Stimulated activated memory B cell treated with anti-CD40 and anti-IgM and Interleukin-4, amounts not matched to agents 10 μg/mL and 1 μg/mL and 100 μg/mL, for 72 hours (primary cell): ENCODE results near the gene KCTD5.

Experiments
- ATAC-seq: fragments of 150-1000 bp; cut with Tn5 transposase; 2 replicates; pipeline ENCODE4 v1.10.0; 2021
- H3K27ac Mint-ChIP-seq: one replicate; pipeline ENCODE4 v1.8.0; 2022; ENCODE audit warnings: mild to moderate bottlenecking, mixed read lengths
- H3K27me3 Mint-ChIP-seq: one replicate; pipeline ENCODE4 v1.8.0; 2022; ENCODE audit warnings: mixed read lengths
- H3K36me3 Mint-ChIP-seq: one replicate; pipeline ENCODE4 v1.8.0; 2022; ENCODE audit warnings: mixed read lengths
- H3K4me1 Mint-ChIP-seq: one replicate; pipeline ENCODE4 v1.8.0; 2022; ENCODE audit warnings: mixed read lengths
- H3K4me3 Mint-ChIP-seq: one replicate; pipeline ENCODE4 v1.8.0; 2022; ENCODE audit warnings: mild to moderate bottlenecking, moderate library complexity, mixed read lengths
- H3K9me3 Mint-ChIP-seq: one replicate; pipeline ENCODE4 v1.8.0; 2022; ENCODE audit warnings: mixed read lengths

The KCTD5 gene

GRCh38 chr16:2708955-2709587, 26.7 kb downstream of the KCTD5 start:
- no peak overlapping the region for H3K4me3 Mint-ChIP-seq
- no peak overlapping the region for H3K27ac Mint-ChIP-seq
- peaks cover 28% of the 10 kb centered on the region for H3K4me1 Mint-ChIP-seq
- peaks cover 8% of the 10 kb centered on the region for H3K27me3 Mint-ChIP-seq
- H3K36me3 Mint-ChIP-seq = peaks cover 30% of the 10 kb centered on the region
- ATAC-seq = no peak
- H3K9me3 Mint-ChIP-seq = no peaks in the 10 kb centered on the region

DNA sequence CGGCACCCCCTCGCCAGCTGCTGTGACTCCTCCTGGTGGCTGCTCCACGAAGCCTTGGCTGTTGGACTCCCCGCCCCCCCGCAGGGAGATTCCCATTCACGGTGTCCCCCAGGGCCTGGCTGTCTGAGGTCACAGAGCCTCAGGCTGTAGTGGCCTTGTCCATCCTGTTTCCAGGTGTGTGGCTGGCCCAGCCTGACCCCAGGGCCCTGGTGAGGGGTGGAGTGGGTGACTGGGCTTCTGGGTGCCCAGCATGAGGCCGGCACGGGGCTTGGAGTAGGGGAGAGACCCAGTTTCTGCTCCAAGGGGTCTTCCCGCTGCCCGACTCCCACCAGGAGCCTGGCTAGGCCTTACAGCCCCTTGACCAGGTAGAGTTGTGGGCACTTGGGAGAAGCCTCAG, 27.3 kb downstream of the KCTD5 start:
- Mint-ChIP-seq H3K36me3 (peaks cover 30% of the 10 kb centered on the region), H3K9me3 (no peaks in the 10 kb centered on the region), H3K27ac (no peak overlapping the region), H3K4me3 (no peak overlapping the region), H3K4me1 (peaks cover 29% of the 10 kb centered on the region), H3K27me3 (peaks cover 13% of the 10 kb centered on the region)
- no peak for ATAC-seq

DNA sequence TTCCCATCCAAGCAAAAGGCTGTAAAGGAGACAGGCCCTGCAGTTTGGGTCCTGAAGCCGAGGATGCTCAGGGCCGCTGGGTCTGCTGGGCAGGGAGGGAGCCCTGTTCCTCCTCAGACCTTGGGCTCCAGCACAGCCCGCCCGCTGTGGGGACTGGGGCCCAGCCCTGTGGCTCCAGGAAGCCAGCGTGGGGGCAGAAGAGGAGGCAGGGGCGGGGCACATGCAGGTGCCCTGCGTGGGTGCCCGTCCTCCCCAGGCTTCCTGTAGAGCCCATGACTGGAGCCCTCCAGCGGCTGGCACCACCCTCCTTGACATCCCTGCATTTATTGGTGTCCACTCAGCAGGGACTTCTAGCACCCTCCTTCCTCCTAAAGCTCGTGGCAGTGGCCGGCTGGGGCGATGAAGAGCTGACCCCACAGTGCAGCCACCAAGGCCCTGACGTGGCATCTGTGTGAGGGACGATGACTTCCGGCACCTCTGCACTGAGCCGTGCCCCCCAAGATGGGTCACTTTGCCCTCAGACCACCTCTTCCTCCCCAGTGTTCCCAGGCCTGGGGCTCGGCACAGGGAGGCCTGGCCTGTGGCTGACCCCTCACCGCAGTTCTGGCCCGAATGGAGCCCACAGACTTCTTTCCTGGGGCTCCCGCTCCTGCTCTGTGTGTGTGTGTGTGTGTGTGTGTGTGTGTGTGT, 27.8 kb downstream of the KCTD5 start:
- H3K27me3 Mint-ChIP-seq = peaks cover 19% of the 10 kb centered on the region
- H3K9me3 Mint-ChIP-seq = no peaks in the 10 kb centered on the region
- peaks cover 34% of the 10 kb centered on the region for H3K4me1 Mint-ChIP-seq
- no peak overlapping the region for H3K27ac Mint-ChIP-seq
- ATAC-seq = no peak
- H3K4me3 Mint-ChIP-seq = no peak overlapping the region
- peaks cover 26% of the 10 kb centered on the region for H3K36me3 Mint-ChIP-seq

DNA sequence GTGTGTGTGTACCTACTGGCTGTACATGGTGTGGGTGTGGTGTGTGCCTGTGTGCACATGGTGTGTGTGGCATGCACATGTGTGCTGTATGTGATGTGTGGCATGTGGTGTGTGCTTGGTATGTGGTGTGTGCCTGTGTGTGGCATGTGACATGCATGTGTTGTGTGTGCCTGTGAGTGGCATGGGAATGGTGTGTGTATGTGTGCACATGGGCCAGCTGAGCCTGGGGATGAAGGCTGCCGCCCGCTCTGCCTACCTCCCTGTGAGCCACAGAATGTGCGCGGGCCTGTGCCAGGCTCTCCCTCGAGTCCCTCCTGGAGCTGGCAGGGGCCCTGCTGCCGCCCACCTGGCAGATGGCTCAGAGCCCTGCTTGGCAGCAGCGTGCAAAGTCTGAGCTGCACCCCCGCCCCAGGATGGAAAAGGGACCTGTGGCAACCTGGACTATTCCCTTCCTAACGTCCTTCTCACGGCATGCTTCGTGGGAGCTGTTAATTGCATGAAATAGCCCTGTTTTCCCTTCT, 28.4 kb downstream of the KCTD5 start:
- Mint-ChIP-seq H3K4me3 (no peak overlapping the region), H3K27ac (no peak overlapping the region), H3K27me3 (peaks cover 22% of the 10 kb centered on the region), H3K36me3 (peaks cover 23% of the 10 kb centered on the region), H3K4me1 (peaks cover 40% of the 10 kb centered on the region), H3K9me3 (no peaks in the 10 kb centered on the region)
- peak; percentile 22 for ATAC-seq

DNA sequence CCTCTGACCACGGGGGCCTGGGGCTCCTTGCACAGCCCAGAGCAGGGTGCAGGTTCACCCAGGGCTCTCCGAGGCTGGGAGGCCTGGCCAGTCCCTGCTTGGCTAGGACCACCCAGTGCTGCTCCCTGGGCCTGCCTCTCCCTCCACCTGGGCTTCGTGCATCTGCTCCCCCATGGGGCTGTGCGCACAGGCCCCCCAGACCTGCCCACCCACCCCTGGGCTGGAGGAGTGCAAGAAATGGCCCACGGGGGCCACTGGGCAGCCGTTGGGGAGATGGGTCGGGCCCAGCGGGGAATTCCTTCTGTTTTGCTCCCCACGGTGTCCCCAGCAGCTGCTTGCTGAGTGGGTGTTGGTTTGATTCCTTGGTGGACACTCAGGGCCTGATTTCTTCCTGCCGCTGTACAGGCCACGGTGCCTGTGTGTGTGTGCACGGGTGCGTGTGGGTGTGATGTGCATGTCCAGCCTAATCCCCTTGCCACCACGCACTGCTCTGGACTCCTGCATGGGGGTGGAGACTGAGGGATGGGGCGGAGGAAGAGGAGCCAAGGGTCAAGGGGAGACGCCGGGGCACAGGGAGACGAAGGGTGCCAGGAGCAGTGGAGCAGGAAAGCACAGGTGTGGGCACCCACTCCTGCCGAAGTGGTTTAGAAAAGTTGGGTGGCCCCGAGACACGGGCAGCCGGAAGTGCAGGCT, 29.2 kb downstream of the KCTD5 start:
- ATAC-seq = no peak
- Mint-ChIP-seq H3K4me1 (peaks cover 47% of the 10 kb centered on the region), H3K27ac (no peak overlapping the region), H3K27me3 (peaks cover 22% of the 10 kb centered on the region), H3K9me3 (no peaks in the 10 kb centered on the region), H3K36me3 (peaks cover 16% of the 10 kb centered on the region), H3K4me3 (no peak overlapping the region)

- peaks cover 22% of the 10 kb centered on the region for H3K27me3 Mint-ChIP-seq
- H3K27ac Mint-ChIP-seq = no peak overlapping the region
- no peaks in the 10 kb centered on the region for H3K9me3 Mint-ChIP-seq
- no peak for ATAC-seq
- H3K4me3 Mint-ChIP-seq = no peak overlapping the region
- H3K36me3 Mint-ChIP-seq = peaks cover 14% of the 10 kb centered on the region
- peaks cover 48% of the 10 kb centered on the region for H3K4me1 Mint-ChIP-seq
Observed at GRCh38 chr16:2712063-2712441, 29.7 kb downstream of the KCTD5 start.

- Mint-ChIP-seq H3K27me3 (peaks cover 22% of the 10 kb centered on the region), H3K4me1 (peaks cover 48% of the 10 kb centered on the region), H3K9me3 (no peaks in the 10 kb centered on the region), H3K4me3 (no peak overlapping the region), H3K36me3 (peaks cover 14% of the 10 kb centered on the region), H3K27ac (no peak overlapping the region)
- no peak for ATAC-seq
Observed at GRCh38 chr16:2712546-2712945, 30.2 kb downstream of the KCTD5 start.

GRCh38 chr16:2713523-2713922, 31.2 kb downstream of the KCTD5 start:
- Mint-ChIP-seq H3K27me3 (peaks cover 22% of the 10 kb centered on the region), H3K27ac (no peak overlapping the region), H3K4me3 (no peak overlapping the region), H3K36me3 (peaks cover 6% of the 10 kb centered on the region), H3K4me1 (peaks cover 48% of the 10 kb centered on the region), H3K9me3 (no peaks in the 10 kb centered on the region)
- ATAC-seq = no peak

DNA sequence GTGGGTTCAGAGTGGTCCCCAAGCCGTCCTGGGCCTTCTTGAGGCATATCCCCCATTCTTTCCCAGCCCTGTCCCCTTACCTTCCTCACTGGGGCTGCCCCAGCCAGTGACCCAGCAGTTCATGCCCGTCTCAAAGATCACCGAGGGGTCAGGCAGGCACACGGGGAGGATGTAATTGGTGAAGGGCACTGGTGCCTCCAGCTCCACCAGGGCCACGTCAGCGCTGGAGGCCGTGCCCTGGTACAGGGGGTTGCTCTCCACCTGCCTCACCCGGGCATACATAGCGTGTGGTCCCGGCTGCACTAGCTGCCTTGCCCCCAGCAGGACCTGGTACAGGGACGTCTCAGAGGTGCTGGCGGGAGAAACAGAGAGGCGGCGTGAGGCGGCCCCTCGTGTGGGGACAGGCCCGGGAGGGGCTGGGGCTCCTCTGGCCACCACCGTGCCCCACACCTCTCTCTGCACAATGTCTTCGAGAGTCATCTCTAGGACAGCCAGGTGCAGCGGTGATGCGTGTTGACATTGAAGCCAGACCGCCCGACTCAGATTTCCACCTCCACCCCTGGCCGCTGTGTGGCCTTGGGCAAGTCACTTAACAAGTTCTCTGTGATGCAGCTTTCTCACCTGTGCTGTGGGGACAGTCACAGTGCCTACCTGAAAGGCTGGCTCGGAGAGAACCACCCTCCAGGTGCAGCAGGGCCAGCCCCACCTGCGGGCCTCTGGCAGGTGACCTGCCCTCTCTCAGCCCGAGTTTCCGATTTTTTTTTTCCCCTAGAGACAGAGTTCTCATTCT, 31.9 kb downstream of the KCTD5 start:
- peaks cover 22% of the 10 kb centered on the region for H3K27me3 Mint-ChIP-seq
- H3K9me3 Mint-ChIP-seq = no peaks in the 10 kb centered on the region
- peaks cover 6% of the 10 kb centered on the region for H3K36me3 Mint-ChIP-seq
- H3K4me1 Mint-ChIP-seq = peaks cover 48% of the 10 kb centered on the region
- H3K4me3 Mint-ChIP-seq = no peak overlapping the region
- no peak overlapping the region for H3K27ac Mint-ChIP-seq
- no peak for ATAC-seq

DNA sequence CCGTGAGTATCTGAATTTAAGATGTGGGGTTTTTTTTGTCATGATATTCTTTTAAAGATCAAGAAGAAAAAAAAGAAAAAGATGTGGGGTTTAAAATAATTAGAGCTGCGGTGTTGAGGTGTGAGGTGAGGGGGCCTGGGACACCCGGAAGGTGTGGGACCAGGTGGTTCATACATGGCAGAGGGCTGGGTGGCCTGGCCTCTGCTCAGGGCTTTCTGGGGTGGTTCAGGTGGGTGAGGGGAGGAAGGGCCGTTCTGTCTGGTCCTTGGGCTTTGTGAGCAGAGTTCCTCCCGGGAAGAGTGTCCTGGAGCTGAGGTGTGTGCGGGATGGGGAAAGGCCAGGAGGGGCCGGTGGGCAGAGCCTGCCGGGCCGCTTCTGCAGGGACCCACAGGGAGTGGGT, 32.7 kb downstream of the KCTD5 start:
- no peaks in the 10 kb centered on the region for H3K9me3 Mint-ChIP-seq
- no peak overlapping the region for H3K27ac Mint-ChIP-seq
- peak overlapping the region; percentile 38 for H3K4me3 Mint-ChIP-seq
- H3K4me1 Mint-ChIP-seq = peaks cover 44% of the 10 kb centered on the region
- peaks cover 6% of the 10 kb centered on the region for H3K36me3 Mint-ChIP-seq
- H3K27me3 Mint-ChIP-seq = peaks cover 22% of the 10 kb centered on the region
- ATAC-seq = no peak

GRCh38 chr16:2715519-2715918, 33.2 kb downstream of the KCTD5 start:
- Mint-ChIP-seq H3K4me1 (peaks cover 39% of the 10 kb centered on the region), H3K36me3 (peaks cover 2% of the 10 kb centered on the region), H3K27me3 (peaks cover 22% of the 10 kb centered on the region), H3K9me3 (no peaks in the 10 kb centered on the region), H3K4me3 (no peak overlapping the region), H3K27ac (no peak overlapping the region)
- ATAC-seq = peak; percentile 63

GRCh38 chr16:2715966-2716885, 33.9 kb downstream of the KCTD5 start:
- H3K4me3 Mint-ChIP-seq = peak overlapping the region; percentile 36

GRCh38 chr16:2716948-2717347, 34.6 kb downstream of the KCTD5 start:
- Mint-ChIP-seq H3K36me3 (no peaks in the 10 kb centered on the region), H3K9me3 (no peaks in the 10 kb centered on the region), H3K4me3 (no peak overlapping the region), H3K4me1 (peaks cover 26% of the 10 kb centered on the region), H3K27me3 (peaks cover 22% of the 10 kb centered on the region), H3K27ac (no peak overlapping the region)
- ATAC-seq = no peak

More at GRCh38 chr16:2715966-2716885, 33.9 kb downstream of the KCTD5 start:
- no peaks in the 10 kb centered on the region for H3K36me3 Mint-ChIP-seq
- ATAC-seq = no peak
- H3K27me3 Mint-ChIP-seq = peaks cover 22% of the 10 kb centered on the region
- H3K4me1 Mint-ChIP-seq = peaks cover 33% of the 10 kb centered on the region
- no peaks in the 10 kb centered on the region for H3K9me3 Mint-ChIP-seq
- H3K27ac Mint-ChIP-seq = no peak overlapping the region
